K562 (cell line): ENCODE results near the gene STAM2. TPM values are rescaled to one million over a fixed set of nuclear protein-coding genes. Genes with fewer than 3 reads are reported as not detected.
A peak's percentile ranks its signal among the peaks of the same experiment; 100 is the strongest.

Source experiments
- BCOR ChIP-seq: fragments of 450-650 bp; IDR thresholded peaks from 2 replicates; pipeline ENCODE4 v1.6.1; 2016
- BMI1 ChIP-seq: fragments of 150-350 bp; IDR thresholded peaks from 2 replicates; pipeline ENCODE4 v1.6.1; 2014; ENCODE audit warnings: low read length
- CBX5 ChIP-seq: IDR thresholded peaks from 2 replicates; pipeline ENCODE4 v1.6.1; 2014; ENCODE audit warnings: low read depth, borderline replicate concordance
- EGR1 ChIP-seq: fragments of 450-650 bp; conservative IDR thresholded peaks from 2 replicates; pipeline ENCODE4 v1.6.1; 2017; ENCODE audit warnings: mild to moderate bottlenecking
- ELF2 ChIP-seq: fragments of 250-450 bp; sonication (Bioruptor Pico); IDR thresholded peaks from 2 replicates; pipeline ENCODE4 v1.5.0; 2021; ENCODE audit warnings: mild to moderate bottlenecking
- HDAC6 ChIP-seq: IDR thresholded peaks from 2 replicates; pipeline ENCODE4 v1.6.1; 2012; ENCODE audit warnings: low read depth, mild to moderate bottlenecking, control low read depth, inconsistent platforms, low read length, moderate library complexity
- HNRNPL ChIP-seq: fragments of 200-400 bp; formaldehyde crosslinking; IDR thresholded peaks from 2 replicates; pipeline ENCODE4 v1.6.1; 2017; ENCODE audit warnings: low read depth, mild to moderate bottlenecking, low read length
- ILF3 ChIP-seq: fragments of 450-650 bp; IDR thresholded peaks from 2 replicates; pipeline ENCODE4 v1.6.1; 2018; ENCODE audit warnings: antibody characterized with exemption, mild to moderate bottlenecking, moderate library complexity, borderline replicate concordance
- KDM1A ChIP-seq, 2 experiments: fragments of 450-650 bp; IDR thresholded peaks; 2 replicates each; pipeline ENCODE4 v1.6.1; 2016; ENCODE audit warnings: mild to moderate bottlenecking in 2 of 2
- MBD2 ChIP-seq: sonication (generic); IDR thresholded peaks from 2 replicates; pipeline ENCODE4 v1.6.1; 2016; ENCODE audit warnings: low read depth, borderline replicate concordance
- MYBL2 ChIP-seq, 2 experiments: fragments of 450-650 bp in 1 of 2; sonication (generic) in 1 of 2; formaldehyde crosslinking in 1 of 2; IDR thresholded peaks; 2 replicates each; pipeline versions ENCODE4 v1.6.1 to v1.8.1; 2017 to 2022; ENCODE audit warnings: borderline replicate concordance in 1 of 2, inconsistent platforms in 1 of 2, low read depth in 1 of 2, mild to moderate bottlenecking in 1 of 2, missing genetic modification reagents in 1 of 2, moderate library complexity in 1 of 2
- PHF8 ChIP-seq: fragments of 200-600 bp; sonication (generic); IDR thresholded peaks from 2 replicates; pipeline ENCODE4 v1.6.1; 2012; ENCODE audit warnings: mixed run types, mild to moderate bottlenecking, inconsistent platforms, low read length, moderate library complexity, borderline replicate concordance
- PHTF2 ChIP-seq: fragments of 250-450 bp; sonication (Bioruptor Pico); IDR thresholded peaks from 2 replicates; pipeline ENCODE4 v1.5.0; 2021; ENCODE audit warnings: mild to moderate bottlenecking
- POLR2A ChIP-seq: fragments of 450-650 bp; conservative IDR thresholded peaks from 2 replicates; pipeline ENCODE4 v1.6.1; 2016
- POLR3G ChIP-seq: IDR thresholded peaks from 2 replicates; pipeline ENCODE4 v1.6.1; 2011; ENCODE audit not compliant: insufficient read length, insufficient replicate concordance; ENCODE audit errors: extremely low read depth
- SNAPC5 ChIP-seq: fragments of 250-450 bp; sonication (Bioruptor Pico); IDR thresholded peaks from 2 replicates; pipeline ENCODE4 v1.8.0; 2021; ENCODE audit warnings: moderate library complexity, mild to moderate bottlenecking, inconsistent platforms
- SREBF2 ChIP-seq: sonication (generic); formaldehyde crosslinking; IDR thresholded peaks from 2 replicates; pipeline ENCODE4 v1.4.0; 2020; ENCODE audit warnings: mild to moderate bottlenecking, missing genetic modification reagents
- SUPT5H ChIP-seq: fragments of 450-650 bp; IDR thresholded peaks from 2 replicates; pipeline ENCODE4 v1.6.1; 2016
- TAF9B ChIP-seq: fragments of 450-650 bp; IDR thresholded peaks from 2 replicates; pipeline ENCODE4 v1.6.1; 2018; ENCODE audit warnings: mild to moderate bottlenecking; ENCODE audit not compliant: partially characterized antibody
- TCF3 ChIP-seq: sonication (generic); formaldehyde crosslinking; IDR thresholded peaks from 2 replicates; pipeline ENCODE4 v1.4.0; 2020; ENCODE audit warnings: mild to moderate bottlenecking, missing genetic modification reagents
- ZBTB43 ChIP-seq: sonication (generic); formaldehyde crosslinking; IDR thresholded peaks from 2 replicates; pipeline ENCODE4 v1.8.0; 2023; ENCODE audit warnings: mild to moderate bottlenecking, missing genetic modification reagents
- ZBTB8A ChIP-seq: fragments of 450-650 bp; IDR thresholded peaks from 2 replicates; pipeline ENCODE4 v1.6.1; 2018; ENCODE audit warnings: mild to moderate bottlenecking, moderate library complexity; ENCODE audit not compliant: partially characterized antibody
- ZKSCAN1 ChIP-seq: fragments of 150-350 bp; IDR thresholded peaks from 2 replicates; pipeline ENCODE4 v1.6.1; 2016; ENCODE audit warnings: low read depth, low read length
- ZNF124 ChIP-seq: sonication (generic); formaldehyde crosslinking; IDR thresholded peaks from 2 replicates; pipeline ENCODE4 v1.8.1; 2022; ENCODE audit warnings: missing genetic modification reagents
- ZNF436 ChIP-seq: fragments of 250-450, 450-650 bp; sonication (Bioruptor Pico); formaldehyde crosslinking; IDR thresholded peaks from 2 replicates; pipeline ENCODE4 v1.7.0; 2020; ENCODE audit warnings: mild to moderate bottlenecking
- ZNF764 ChIP-seq: fragments of 250-450 bp; sonication (Bioruptor Pico); IDR thresholded peaks from 2 replicates; pipeline ENCODE4 v1.4.0; 2020; ENCODE audit warnings: low read depth, mild to moderate bottlenecking, moderate library complexity
- polyA plus RNA-seq, 8 experiments: library from polyadenylated mRNA; depleted of rRNA in 4 of 8; stranded (reverse) in 5 of 8; unstranded in 3 of 8; fragments of >200 nt; fragmentation: Nextera tagmentation in 2 of 8; fragmentation: Illumina TruSeq in 1 of 8; extraction: Ambion mirVana in 2 of 8; extraction: Trizol in 1 of 8; gene quantifications; 2 replicates each; pipeline versions ENCODE4 v1.2.1 to v1.2.3, GENCODE V29; 2011 to 2014; ENCODE audit warnings: inconsistent platforms in 1 of 8, missing spikeins in 1 of 8
- total RNA-seq, 7 experiments: library from RNA; depleted of rRNA in 6 of 7; stranded (reverse); fragments of >200 nt in 6 of 7; fragmentation: Illumina TruSeq in 2 of 7; extraction: Trizol in 2 of 7; gene quantifications; 2 replicates each; pipeline versions ENCODE4 v1.2.1 to v1.2.3, GENCODE V29; 2011 to 2021; ENCODE audit warnings: low replicate concordance in 1 of 7
- TF ChIP-seq, protein P1 (sequence below): fragments of 450-650 bp; IDR thresholded peaks from 2 replicates; pipeline ENCODE4 v1.6.1; 2016

STAM2 gene
- total and polyA plus RNA-seq, 9 of the 15 experiments (the other 6 are each of a cell fraction or from before 2014, with no cell fraction given), result 4.5 to 13.9 (median 8.7) TPM

GRCh38 chr2:152175368-152176112 is at the start of gene STAM2 (continued):
- TF ChIP-seq CBX5 (no peak), HDAC6 (no peak), BMI1 (no peak), KDM1A (IDR thresholded peaks at IDR 0.05) (no peak), POLR2A (peak; percentile 98), SUPT5H (peak; percentile 96), PHTF2 (CRISPR knock-in tag) (no peak), ZKSCAN1 (0 out of 2 replicates have a peak, but pooled peaks have one; percentile 8), HNRNPL (0 out of 2 replicates have a peak, but pooled peaks have one; percentile 19), ZNF764 (CRISPR knock-in tag) (no peak), ELF2 (CRISPR knock-in tag) (peak; percentile 98), ZBTB43 (CRISPR knock-in tag) (peak; percentile 43; the same call in 1 of the 2 replicates), MBD2 (peak; percentile 72; the same call in 1 of the 2 replicates), ZBTB8A (no peak), SREBF2 (CRISPR knock-in tag) (peak; percentile 26; the same call in 1 of the 2 replicates), SNAPC5 (no peak), TCF3 (CRISPR knock-in tag) (peak; percentile 5; the same call in 1 of the 2 replicates), EGR1 (peak; percentile 67), BCOR (peak; percentile 38; the same call in 1 of the 2 replicates), POLR3G (no peak), TAF9B (peak; percentile 92), ILF3 (no peak), PHF8 (peak; percentile 99), ZNF124 (CRISPR knock-in tag) (no peak), ZNF436 (CRISPR knock-in tag) (no peak), MYBL2 (IDR thresholded peaks at IDR 0.05; ENCODE audit: low read depth) (0 out of 2 replicates have a peak, but pooled peaks have one; percentile 13), MYBL2 (CRISPR knock-in tag; IDR thresholded peaks at IDR 0.05; ENCODE audit: borderline replicate concordance) (no peak)
- TF ChIP-seq, protein P1, sequence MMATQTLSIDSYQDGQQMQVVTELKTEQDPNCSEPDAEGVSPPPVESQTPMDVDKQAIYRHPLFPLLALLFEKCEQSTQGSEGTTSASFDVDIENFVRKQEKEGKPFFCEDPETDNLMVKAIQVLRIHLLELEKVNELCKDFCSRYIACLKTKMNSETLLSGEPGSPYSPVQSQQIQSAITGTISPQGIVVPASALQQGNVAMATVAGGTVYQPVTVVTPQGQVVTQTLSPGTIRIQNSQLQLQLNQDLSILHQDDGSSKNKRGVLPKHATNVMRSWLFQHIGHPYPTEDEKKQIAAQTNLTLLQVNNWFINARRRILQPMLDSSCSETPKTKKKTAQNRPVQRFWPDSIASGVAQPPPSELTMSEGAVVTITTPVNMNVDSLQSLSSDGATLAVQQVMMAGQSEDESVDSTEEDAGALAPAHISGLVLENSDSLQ, result peak; percentile 44
